Activated CD8-positive, alpha-beta T cell treated with anti-CD3 and anti-CD28 coated beads for 36 hours (primary cell): ENCODE measurements around the gene ASB16. TPM values are rescaled to one million over a fixed set of nuclear protein-coding genes. Genes with fewer than 3 reads are reported as not detected.

Source experiments
- ATAC-seq: fragments of 200-7000 bp; cut with Tn5 transposase; one replicate; pipeline ENCODE4 v1.10.0; 2021; ENCODE audit warnings: mild to moderate bottlenecking, moderate library complexity
- CTCF ChIA-PET: fragments of 350-600 bp; sonication (Branson Sonifier 250); formaldehyde crosslinking; loops from one replicate; lab custom pipeline; 2021; ENCODE audit warnings: antibody characterized with exemption; lab: Charles Lee
- POLR2A ChIA-PET: fragments of 350-600 bp; sonication (Branson Sonifier 250); formaldehyde crosslinking; loops from one replicate; lab custom pipeline; 2021; ENCODE audit warnings: antibody characterized with exemption; lab: Charles Lee
- DNase-seq: peaks from one replicate; pipeline ENCODE4 v3.0.0-alpha.2; 2020
- H3K27ac Mint-ChIP-seq: one replicate; pipeline ENCODE4 v1.8.0; 2021; ENCODE audit warnings: mild to moderate bottlenecking, mixed read lengths
- H3K27me3 Mint-ChIP-seq: one replicate; pipeline ENCODE4 v1.8.0; 2021; ENCODE audit warnings: mixed read lengths
- H3K36me3 Mint-ChIP-seq: one replicate; pipeline ENCODE4 v1.8.0; 2021; ENCODE audit warnings: low read depth, mixed read lengths
- H3K4me1 Mint-ChIP-seq: one replicate; pipeline ENCODE4 v1.8.0; 2021; ENCODE audit warnings: low read depth, mixed read lengths
- H3K4me3 Mint-ChIP-seq: one replicate; pipeline ENCODE4 v1.8.0; 2021; ENCODE audit warnings: mild to moderate bottlenecking, moderate library complexity, mixed read lengths
- H3K9me3 Mint-ChIP-seq: one replicate; pipeline ENCODE4 v1.8.0; 2021; ENCODE audit warnings: mixed read lengths
- CTCF ChIP-seq: fragments of 200-600 bp; IDR thresholded peaks from one replicate; pipeline ENCODE4 v1.8.0; 2022; ENCODE audit warnings: antibody characterized with exemption, mild to moderate bottlenecking
- intact Hi-C: fragments of 100-400 bp; cut with micrococcal nuclease; formaldehyde crosslinking; loops from one replicate; pipeline ENCODE4 v1.10.0; 2022
- total RNA-seq, 2 experiments: library from RNA; stranded (reverse); gene quantifications; one replicate each; pipeline ENCODE4 v1.2.3, GENCODE V29; 2021

Gene ASB16
- total RNA-seq, 2 experiments from 2014 or later, result 0.18 to 0.27 TPM

GRCh38 chr17:44190481-44190880, 20.0 kb downstream of the ASB16 start:
- TF ChIP-seq CTCF, result no peak
- Mint-ChIP-seq H3K27me3 (no peaks in the 10 kb centered on the region), H3K4me1 (peaks cover 16% of the 10 kb centered on the region), H3K4me3 (no peak overlapping the region), H3K36me3 (peaks cover 25% of the 10 kb centered on the region), H3K27ac (peak overlapping the region; percentile 18), H3K9me3 (no peaks in the 10 kb centered on the region)
- ChIA-PET CTCF (interaction anchor here (1.2 kb wide), 1 partner anchor 14 kb away, joined by 3 read pairs; no protein-coding TSS in a partner anchor), POLR2A (interaction anchor here (0.6 to 1.6 kb wide), 4 partner anchors 9 to 146 kb away, joined by 3 to 4 read pairs (median 3); no protein-coding TSS in a partner anchor)
- ATAC-seq (no peak), DNase-seq (no peak)
- intact Hi-C loops, result no loop called here

GRCh38 chr17:44191369-44191768, 20.9 kb downstream of the ASB16 start:
- Mint-ChIP-seq H3K4me3 (no peak overlapping the region), H3K27ac (peak overlapping the region; percentile 57), H3K27me3 (no peaks in the 10 kb centered on the region), H3K36me3 (peaks cover 28% of the 10 kb centered on the region), H3K4me1 (peaks cover 15% of the 10 kb centered on the region), H3K9me3 (no peaks in the 10 kb centered on the region)
- no peak for TF ChIP-seq CTCF
- ChIA-PET CTCF (interaction anchor here (1.2 kb wide), 2 partner anchors 13 to 140 kb away, joined by 3 read pairs; no protein-coding TSS in a partner anchor), POLR2A (interaction anchor here (0.8 to 1.6 kb wide), 3 partner anchors 13 to 23 kb away, joined by 3 to 4 read pairs (median 3); no protein-coding TSS in a partner anchor)
- ATAC-seq (no peak), DNase-seq (no peak)
- intact Hi-C loops, result no loop called here

- no peak for TF ChIP-seq CTCF
- Mint-ChIP-seq H3K4me3 (no peak overlapping the region), H3K36me3 (peaks cover 29% of the 10 kb centered on the region), H3K4me1 (peaks cover 16% of the 10 kb centered on the region), H3K9me3 (no peaks in the 10 kb centered on the region), H3K27me3 (no peaks in the 10 kb centered on the region), H3K27ac (no peak overlapping the region)
- ATAC-seq, result no peak
- intact Hi-C loops, result no loop called here
- POLR2A ChIA-PET, result interaction anchor here (0.6 to 2.1 kb wide), 6 partner anchors 12 to 309 kb away, joined by 3 to 7 read pairs (median 3); no protein-coding TSS in a partner anchor
- DNase-seq, result no peak
- CTCF ChIA-PET, result interaction anchor here (1.2 kb wide), 1 partner anchor 140 kb away, joined by 3 read pairs; no protein-coding TSS in a partner anchor
Measured at GRCh38 chr17:44191941-44192496, 21.5 kb downstream of the ASB16 start.

GRCh38 chr17:44192750-44193149, 22.2 kb downstream of the ASB16 start:
- Mint-ChIP-seq H3K4me3 (no peak overlapping the region), H3K27me3 (no peaks in the 10 kb centered on the region), H3K9me3 (no peaks in the 10 kb centered on the region), H3K27ac (peak overlapping the region; percentile 78), H3K36me3 (peaks cover 29% of the 10 kb centered on the region), H3K4me1 (peaks cover 20% of the 10 kb centered on the region)
- TF ChIP-seq CTCF, result no peak
- POLR2A ChIA-PET, result interaction anchor here (0.6 to 2.1 kb wide), 7 partner anchors 11 to 310 kb away, joined by 3 to 7 read pairs (median 3); no protein-coding TSS in a partner anchor
- intact Hi-C loops, result no loop called here
- CTCF ChIA-PET, result interaction anchor here (2.4 kb wide), 1 partner anchor 17 kb away, joined by 6 read pairs; no protein-coding TSS in a partner anchor
- DNase-seq (no peak), ATAC-seq (no peak)
